ENCODE data around the gene ASH1L.
A peak's percentile ranks its signal among the peaks of the same experiment; 100 is the strongest.
"Not testable (repeated sequence)": the region's sequence is repeated elsewhere in the genome, so short reads cannot be mapped to it uniquely, and the experiment has no call there.

The ASH1L gene

GRCh38 chr1:155334962-155335361, 227.6 kb downstream of the ASH1L start:
- H3K36me3 ChIP-seq (ENCODE audit: insufficient read depth, insufficient read length, low read length) = peaks cover 66% of the 10 kb centered on the region
- TF ChIP-seq ZNF274 (IDR thresholded peaks at IDR 0.05; ENCODE audit: low read depth, low read length) (no peak), YY1 (IDR thresholded peaks at IDR 0.05; ENCODE audit: insufficient read depth, insufficient read length) (no peak), SUZ12 (IDR thresholded peaks at IDR 0.05; ENCODE audit: extremely low read depth, insufficient read depth, insufficient read length) (no peak)

GRCh38 chr1:155329980-155330598, 232.5 kb downstream of the ASH1L start:
- Histone ChIP-seq H3K9me3 (ENCODE audit: insufficient read depth, low read length) (no peaks in the 10 kb centered on the region), H3K4me3 (ENCODE audit: insufficient read length, low read depth) (no peak overlapping the region), H3K36me3 (ENCODE audit: insufficient read depth, insufficient read length, low read length) (peaks cover 64% of the 10 kb centered on the region), H3K9ac (ENCODE audit: insufficient read length, low read depth) (no peak overlapping the region), H3K27me3 (ENCODE audit: insufficient read depth, insufficient read length) (no peaks in the 10 kb centered on the region), H3K4me1 (ENCODE audit: insufficient read depth, insufficient read length) (peaks cover 21% of the 10 kb centered on the region)
- DNase-seq (ENCODE audit: low read depth, low spot score) = no peak
- TF ChIP-seq ZNF274 (IDR thresholded peaks at IDR 0.05; ENCODE audit: low read depth, low read length) (no peak), YY1 (IDR thresholded peaks at IDR 0.05; ENCODE audit: insufficient read depth, insufficient read length) (no peak)

More at GRCh38 chr1:155334962-155335361, 227.6 kb downstream of the ASH1L start:
- H3K9ac ChIP-seq (ENCODE audit: insufficient read length, low read depth) = no peak overlapping the region
- H3K4me3 ChIP-seq (ENCODE audit: insufficient read length, low read depth) = no peak overlapping the region
- H3K27me3 ChIP-seq (ENCODE audit: insufficient read depth, insufficient read length) = no peaks in the 10 kb centered on the region
- no peak for DNase-seq (ENCODE audit: low read depth, low spot score)
- peaks cover 6% of the 10 kb centered on the region for H3K4me1 ChIP-seq (ENCODE audit: insufficient read depth, insufficient read length)
- H3K9me3 ChIP-seq (ENCODE audit: insufficient read depth, low read length) = no peaks in the 10 kb centered on the region

- Histone ChIP-seq H3K36me3 (ENCODE audit: insufficient read depth, insufficient read length, low read length) (peaks cover 54% of the 10 kb centered on the region), H3K4me1 (ENCODE audit: insufficient read depth, insufficient read length) (peaks cover 21% of the 10 kb centered on the region)
- not testable (repeated sequence) for H3K4me3 ChIP-seq (ENCODE audit: insufficient read length, low read depth); H3K27me3 ChIP-seq (ENCODE audit: insufficient read depth, insufficient read length); H3K9ac ChIP-seq (ENCODE audit: insufficient read length, low read depth); H3K9me3 ChIP-seq (ENCODE audit: insufficient read depth, low read length); DNase-seq (ENCODE audit: low read depth, low spot score)
Observed at GRCh38 chr1:155328856-155329255, 233.7 kb downstream of the ASH1L start.

GRCh38 chr1:155327981-155328380, 234.6 kb downstream of the ASH1L start:
- H3K4me1 ChIP-seq (ENCODE audit: insufficient read depth, insufficient read length) = peaks cover 21% of the 10 kb centered on the region
- TF ChIP-seq ZNF274 (IDR thresholded peaks at IDR 0.05; ENCODE audit: low read depth, low read length) = no peak
- TF ChIP-seq YY1 (IDR thresholded peaks at IDR 0.05; ENCODE audit: insufficient read depth, insufficient read length) = no peak
- no peak for TF ChIP-seq SUZ12 (IDR thresholded peaks at IDR 0.05; ENCODE audit: extremely low read depth, insufficient read depth, insufficient read length)
- no peak for DNase-seq (ENCODE audit: low read depth, low spot score)
- peaks cover 54% of the 10 kb centered on the region for H3K36me3 ChIP-seq (ENCODE audit: insufficient read depth, insufficient read length, low read length)
- H3K9me3 ChIP-seq (ENCODE audit: insufficient read depth, low read length) = no peaks in the 10 kb centered on the region
- no peak overlapping the region for H3K9ac ChIP-seq (ENCODE audit: insufficient read length, low read depth)
- no peaks in the 10 kb centered on the region for H3K27me3 ChIP-seq (ENCODE audit: insufficient read depth, insufficient read length)
- H3K4me3 ChIP-seq (ENCODE audit: insufficient read length, low read depth) = no peak overlapping the region

GRCh38 chr1:155326631-155327037, 236.0 kb downstream of the ASH1L start:
- DNase-seq (ENCODE audit: low read depth, low spot score) = no peak
- Histone ChIP-seq H3K9ac (ENCODE audit: insufficient read length, low read depth) (peak overlapping the region; percentile 45), H3K4me3 (ENCODE audit: insufficient read length, low read depth) (no peak overlapping the region), H3K9me3 (ENCODE audit: insufficient read depth, low read length) (no peaks in the 10 kb centered on the region), H3K27me3 (ENCODE audit: insufficient read depth, insufficient read length) (no peaks in the 10 kb centered on the region), H3K4me1 (ENCODE audit: insufficient read depth, insufficient read length) (peaks cover 29% of the 10 kb centered on the region), H3K36me3 (ENCODE audit: insufficient read depth, insufficient read length, low read length) (peaks cover 58% of the 10 kb centered on the region)
- TF ChIP-seq YY1 (IDR thresholded peaks at IDR 0.05; ENCODE audit: insufficient read depth, insufficient read length) (no peak), SUZ12 (IDR thresholded peaks at IDR 0.05; ENCODE audit: extremely low read depth, insufficient read depth, insufficient read length) (no peak), ZNF274 (IDR thresholded peaks at IDR 0.05; ENCODE audit: low read depth, low read length) (no peak)

- Histone ChIP-seq H3K36me3 (ENCODE audit: insufficient read depth, insufficient read length, low read length) (peaks cover 59% of the 10 kb centered on the region), H3K4me1 (ENCODE audit: insufficient read depth, insufficient read length) (peaks cover 33% of the 10 kb centered on the region), H3K27me3 (ENCODE audit: insufficient read depth, insufficient read length) (no peaks in the 10 kb centered on the region), H3K9ac (ENCODE audit: insufficient read length, low read depth) (peak overlapping the region; percentile 100), H3K9me3 (ENCODE audit: insufficient read depth, low read length) (no peaks in the 10 kb centered on the region), H3K4me3 (ENCODE audit: insufficient read length, low read depth) (no peak overlapping the region)
- DNase-seq (ENCODE audit: low read depth, low spot score) = no peak
- TF ChIP-seq YY1 (IDR thresholded peaks at IDR 0.05; ENCODE audit: insufficient read depth, insufficient read length) (no peak), ZNF274 (IDR thresholded peaks at IDR 0.05; ENCODE audit: low read depth, low read length) (no peak), SUZ12 (IDR thresholded peaks at IDR 0.05; ENCODE audit: extremely low read depth, insufficient read depth, insufficient read length) (no peak)
Observed at GRCh38 chr1:155326020-155326526, 236.5 kb downstream of the ASH1L start.

- Histone ChIP-seq H3K36me3 (ENCODE audit: insufficient read depth, insufficient read length, low read length) (peaks cover 59% of the 10 kb centered on the region), H3K9ac (ENCODE audit: insufficient read length, low read depth) (peak overlapping the region; percentile 100), H3K27me3 (ENCODE audit: insufficient read depth, insufficient read length) (no peaks in the 10 kb centered on the region), H3K4me3 (ENCODE audit: insufficient read length, low read depth) (peak overlapping the region; percentile 99), H3K9me3 (ENCODE audit: insufficient read depth, low read length) (no peaks in the 10 kb centered on the region), H3K4me1 (ENCODE audit: insufficient read depth, insufficient read length) (peaks cover 36% of the 10 kb centered on the region)
- DNase-seq (ENCODE audit: low read depth, low spot score) = no peak
- no peak for TF ChIP-seq SUZ12 (IDR thresholded peaks at IDR 0.05; ENCODE audit: extremely low read depth, insufficient read depth, insufficient read length)
- TF ChIP-seq ZNF274 (IDR thresholded peaks at IDR 0.05; ENCODE audit: low read depth, low read length) = no peak
- no peak for TF ChIP-seq YY1 (IDR thresholded peaks at IDR 0.05; ENCODE audit: insufficient read depth, insufficient read length)
Observed at GRCh38 chr1:155325603-155325893, 237.1 kb downstream of the ASH1L start.
